Natural killer cell treated with Interleukin-12 subunit alpha and Interleukin-12 subunit beta and Interleukin-15 and Interleukin-18, amount 100 ng/mL, for 72 hours (primary cell): ENCODE results near the gene PAPLN. TPM values are rescaled to one million over a fixed set of nuclear protein-coding genes. Genes with fewer than 3 reads are reported as not detected.

Source experiments
- ATAC-seq, 2 donors: fragments of 150-1000 bp; cut with Tn5 transposase in 1 of 2; sonication (Bioruptor Pico), chemical (Tn5 transposase) in 1 of 2; 2 replicates each; pipeline ENCODE4 v1.10.0; 2021
- DNase-seq: peaks from one replicate; pipeline ENCODE4 v3.0.0; 2022; ENCODE audit warnings: low spot score
- H3K27ac Mint-ChIP-seq, 2 donors: 1 replicate in 1 of 2; 2 replicates in 1 of 2; pipeline ENCODE4 v1.8.0; 2022; ENCODE audit warnings: mixed read lengths in 2 of 2, mild to moderate bottlenecking in 1 of 2, moderate library complexity in 1 of 2
- H3K27me3 Mint-ChIP-seq, 2 donors: 1 replicate in 1 of 2; 2 replicates in 1 of 2; pipeline ENCODE4 v1.8.0; 2022; ENCODE audit warnings: mixed read lengths in 2 of 2
- H3K36me3 Mint-ChIP-seq: one replicate; pipeline ENCODE4 v1.8.0; 2022; ENCODE audit warnings: mixed read lengths
- H3K4me1 Mint-ChIP-seq, 2 donors: 1 replicate in 1 of 2; 2 replicates in 1 of 2; pipeline ENCODE4 v1.8.0; 2022; ENCODE audit warnings: low read depth in 2 of 2, mixed read lengths in 2 of 2, mild to moderate bottlenecking in 1 of 2
- H3K4me3 Mint-ChIP-seq: one replicate; pipeline ENCODE4 v1.8.0; 2022; ENCODE audit warnings: mixed read lengths
- H3K9me3 Mint-ChIP-seq: 2 replicates; pipeline ENCODE4 v1.8.0; 2022; ENCODE audit warnings: mixed read lengths
- total RNA-seq, 2 donors: library from RNA; stranded (reverse); gene quantifications; one replicate each; pipeline ENCODE4 v1.2.3, GENCODE V29; 2022

PAPLN gene
- total RNA-seq, 2 donors from 2014 or later = 0.17 to 0.47 TPM

DNA sequence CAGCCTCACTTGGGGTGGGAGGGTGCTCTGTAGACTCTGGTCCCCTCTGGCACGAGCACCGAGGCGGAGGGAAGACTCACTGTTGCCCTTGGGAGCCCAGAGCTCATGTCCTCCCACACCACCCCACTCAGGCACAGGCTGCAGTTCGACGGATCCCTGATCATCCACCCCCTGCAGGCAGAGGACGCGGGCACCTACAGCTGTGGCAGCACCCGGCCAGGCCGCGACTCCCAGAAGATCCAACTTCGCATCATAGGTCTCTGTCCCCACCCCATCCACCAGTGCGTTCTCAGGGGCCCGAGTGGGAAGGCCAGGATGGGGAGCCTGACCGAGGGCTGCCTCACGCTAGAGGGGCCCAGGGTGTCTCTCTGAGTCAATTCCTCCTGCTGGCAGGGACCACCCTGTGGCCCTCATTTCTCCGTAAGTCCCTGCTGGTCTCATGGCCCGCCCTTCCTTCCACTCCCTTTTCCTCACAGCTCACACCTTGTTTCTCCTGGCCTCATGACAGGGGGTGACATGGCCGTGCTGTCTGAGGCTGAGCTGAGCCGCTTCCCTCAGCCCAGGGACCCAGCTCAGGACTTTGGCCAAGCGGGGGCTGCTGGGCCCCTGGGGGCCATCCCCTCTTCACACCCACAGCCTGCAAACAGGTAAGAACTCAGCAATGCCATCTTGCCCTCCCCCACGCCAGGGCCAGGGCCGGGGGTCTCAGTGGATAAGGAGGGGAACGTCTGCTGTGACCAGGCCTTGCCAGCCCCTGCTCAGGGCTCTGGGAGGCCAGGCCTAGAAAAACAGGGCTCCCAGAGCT, 27.0 kb downstream of the PAPLN start:
- no peaks in the 10 kb centered on the region for H3K36me3 Mint-ChIP-seq
- no peak overlapping the region for H3K27ac Mint-ChIP-seq
- peaks cover 0 to 2% of the 10 kb centered on the region in 2 donors for H3K4me1 Mint-ChIP-seq
- DNase-seq (no peak), ATAC-seq (no peak)
- H3K27me3 Mint-ChIP-seq = no peaks in the 10 kb centered on the region
- H3K4me3 Mint-ChIP-seq = no peak overlapping the region
- H3K9me3 Mint-ChIP-seq = no peaks in the 10 kb centered on the region

DNA sequence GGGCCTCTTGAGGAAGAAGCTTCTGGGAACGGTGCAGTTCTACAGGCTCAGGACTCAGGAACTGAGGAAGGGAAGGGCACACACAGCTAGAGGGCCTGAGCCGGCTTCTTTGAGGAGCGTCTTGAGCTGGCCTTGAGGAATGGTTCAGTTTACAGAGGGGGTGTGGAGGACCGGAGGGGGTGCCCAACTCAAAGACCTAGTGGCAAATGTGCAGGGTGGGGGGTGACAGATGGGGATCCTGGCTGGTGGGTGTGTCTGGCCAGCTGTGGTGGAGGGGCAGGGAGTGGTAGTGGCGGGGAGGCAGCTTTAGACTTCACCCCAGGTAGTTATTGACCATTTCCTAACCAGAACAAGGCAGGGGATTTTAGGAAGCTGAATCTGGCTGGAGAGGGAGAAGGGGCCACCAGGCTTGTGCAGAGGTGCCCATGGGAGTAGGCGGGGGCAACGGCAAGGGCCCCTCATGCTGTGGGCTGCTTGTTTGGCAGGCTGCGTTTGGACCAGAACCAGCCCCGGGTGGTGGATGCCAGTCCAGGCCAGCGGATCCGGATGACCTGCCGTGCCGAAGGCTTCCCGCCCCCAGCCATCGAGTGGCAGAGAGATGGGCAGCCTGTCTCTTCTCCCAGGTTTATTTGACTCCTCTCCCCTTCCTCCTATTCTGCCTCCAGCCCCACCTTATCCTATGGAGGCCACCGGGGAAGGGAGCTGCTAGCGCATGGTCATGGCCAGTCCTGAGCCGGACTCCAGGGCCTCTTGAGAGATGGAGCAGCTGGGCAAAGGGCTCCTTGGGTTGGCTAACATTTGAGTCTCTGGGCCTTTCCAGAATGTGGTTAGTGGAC, 27.8 kb downstream of the PAPLN start:
- no peaks in the 10 kb centered on the region for H3K36me3 Mint-ChIP-seq
- ATAC-seq = no peak
- H3K9me3 Mint-ChIP-seq = no peaks in the 10 kb centered on the region
- H3K4me3 Mint-ChIP-seq = no peak overlapping the region
- no peak overlapping the region for H3K27ac Mint-ChIP-seq
- DNase-seq = no peak
- peaks cover 2 to 9% of the 10 kb centered on the region in 2 donors for H3K4me1 Mint-ChIP-seq
- H3K27me3 Mint-ChIP-seq = no peaks in the 10 kb centered on the region

DNA sequence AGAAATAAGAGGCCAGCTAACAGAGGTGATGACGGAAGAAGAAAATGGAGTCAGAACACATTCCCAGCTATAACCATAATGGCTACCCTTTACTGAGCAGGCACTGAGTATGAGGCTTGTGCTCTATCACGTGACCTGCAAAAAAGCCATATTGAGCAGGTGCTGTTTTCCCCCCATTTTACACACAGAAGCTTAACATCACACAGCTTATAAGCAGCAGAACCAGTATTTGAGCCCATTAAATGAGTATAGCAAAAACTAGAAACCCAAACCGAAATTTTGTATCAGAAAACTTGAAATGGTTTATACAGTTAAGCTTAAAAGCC, 28.4 kb downstream of the PAPLN start:
- DNase-seq (no peak), ATAC-seq (no peak)
- Mint-ChIP-seq H3K27me3 (no peaks in the 10 kb centered on the region), H3K9me3 (no peaks in the 10 kb centered on the region), H3K27ac (no peak overlapping the region), H3K36me3 (no peaks in the 10 kb centered on the region), H3K4me3 (no peak overlapping the region), H3K4me1 (peaks cover 8 to 14% of the 10 kb centered on the region in 2 donors)

DNA sequence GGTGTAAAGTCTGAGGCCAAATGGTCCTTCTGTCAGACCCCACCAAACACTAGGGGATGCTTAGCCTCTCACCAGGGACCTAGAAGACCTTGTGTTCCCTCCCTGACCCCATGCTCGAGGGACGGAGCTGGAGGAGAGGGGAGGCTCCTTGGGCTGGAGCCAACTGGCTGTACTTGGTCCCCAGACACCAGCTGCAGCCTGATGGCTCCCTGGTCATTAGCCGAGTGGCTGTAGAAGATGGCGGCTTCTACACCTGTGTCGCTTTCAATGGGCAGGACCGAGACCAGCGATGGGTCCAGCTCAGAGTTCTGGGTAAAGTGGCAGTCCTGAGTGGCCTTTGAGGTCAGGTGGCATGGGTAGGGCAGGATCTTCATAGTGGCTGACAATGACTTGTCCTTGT, 29.0 kb downstream of the PAPLN start:
- no peak for DNase-seq
- H3K9me3 Mint-ChIP-seq = no peaks in the 10 kb centered on the region
- no peaks in the 10 kb centered on the region for H3K27me3 Mint-ChIP-seq
- H3K4me3 Mint-ChIP-seq = no peak overlapping the region
- no peak overlapping the region for H3K27ac Mint-ChIP-seq
- peaks cover 10 to 16% of the 10 kb centered on the region in 2 donors for H3K4me1 Mint-ChIP-seq
- ATAC-seq = no peak
- no peaks in the 10 kb centered on the region for H3K36me3 Mint-ChIP-seq

DNA sequence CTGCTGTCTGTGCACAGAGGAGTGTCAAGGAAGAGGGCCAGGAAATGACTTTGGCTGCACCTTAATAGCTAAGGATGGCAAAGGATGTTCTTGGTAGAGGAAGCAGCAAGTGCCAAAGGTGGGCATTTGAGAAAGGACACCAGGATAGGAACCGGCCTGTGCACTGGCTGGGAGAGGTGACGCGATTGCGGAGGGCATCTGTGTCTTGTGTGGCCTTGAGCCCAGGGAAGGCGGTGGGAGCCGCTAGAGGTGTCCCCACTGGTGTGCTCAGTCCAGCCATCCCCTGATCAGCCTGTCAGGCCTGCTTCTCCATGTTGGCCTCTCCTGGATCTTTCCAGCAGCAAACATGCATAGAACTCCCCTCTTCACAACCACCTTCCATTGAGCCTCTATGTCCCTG, 30.2 kb downstream of the PAPLN start:
- no peaks in the 10 kb centered on the region for H3K9me3 Mint-ChIP-seq
- no peaks in the 10 kb centered on the region for H3K27me3 Mint-ChIP-seq
- no peaks in the 10 kb centered on the region for H3K36me3 Mint-ChIP-seq
- H3K4me3 Mint-ChIP-seq = no peak overlapping the region
- DNase-seq (no peak), ATAC-seq (no peak)
- H3K27ac Mint-ChIP-seq = no peak overlapping the region
- peaks cover 10 to 16% of the 10 kb centered on the region in 2 donors for H3K4me1 Mint-ChIP-seq

DNA sequence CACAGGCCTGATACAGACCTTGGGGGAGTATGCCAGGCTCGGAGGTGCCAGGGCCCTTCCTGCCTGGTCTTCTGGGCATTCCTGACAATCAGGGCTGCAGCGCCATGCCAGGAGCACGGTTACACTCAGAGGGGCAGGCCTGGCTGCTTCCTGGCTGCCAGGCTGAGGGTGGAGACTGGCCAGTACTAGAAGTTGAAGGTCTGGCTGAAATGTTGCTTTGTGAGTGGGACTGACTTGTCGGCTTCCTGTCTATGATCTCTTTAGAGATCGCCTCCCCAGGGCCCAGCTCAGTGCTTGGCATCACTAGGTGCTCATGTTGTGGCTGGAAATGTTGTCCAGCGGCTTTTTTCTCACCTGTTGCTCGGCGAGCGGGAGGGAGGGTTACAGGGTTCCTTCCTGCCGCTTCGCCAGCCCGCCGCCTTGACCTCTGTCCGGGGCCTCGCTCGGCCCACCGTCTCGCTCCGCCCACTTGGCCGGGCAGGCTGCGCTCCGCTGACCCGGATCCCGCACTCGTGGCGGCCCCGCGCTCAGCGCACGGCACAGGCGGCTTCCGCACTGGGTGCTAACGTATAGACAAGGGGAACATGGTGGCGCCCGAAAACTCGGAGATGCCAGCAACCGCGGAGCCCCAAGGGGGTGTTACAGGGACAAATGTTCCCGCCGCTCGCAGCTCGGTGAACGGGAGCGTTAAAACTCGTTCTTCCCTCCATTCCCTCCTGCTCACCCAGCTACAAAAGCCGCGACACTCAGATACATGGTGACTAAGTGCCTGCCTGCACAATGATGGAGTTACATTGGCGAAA, 32.6 kb downstream of the PAPLN start:
- ATAC-seq (peak; percentile 74 to 78), DNase-seq (no peak)
- H3K36me3 Mint-ChIP-seq = no peaks in the 10 kb centered on the region
- H3K27ac Mint-ChIP-seq = peak overlapping the region in 1 of 2 donors; percentile 79
- H3K4me1 Mint-ChIP-seq = peaks cover 10 to 16% of the 10 kb centered on the region in 2 donors
- no peaks in the 10 kb centered on the region for H3K27me3 Mint-ChIP-seq
- no peaks in the 10 kb centered on the region for H3K9me3 Mint-ChIP-seq
- peak overlapping the region; percentile 90 for H3K4me3 Mint-ChIP-seq

DNA sequence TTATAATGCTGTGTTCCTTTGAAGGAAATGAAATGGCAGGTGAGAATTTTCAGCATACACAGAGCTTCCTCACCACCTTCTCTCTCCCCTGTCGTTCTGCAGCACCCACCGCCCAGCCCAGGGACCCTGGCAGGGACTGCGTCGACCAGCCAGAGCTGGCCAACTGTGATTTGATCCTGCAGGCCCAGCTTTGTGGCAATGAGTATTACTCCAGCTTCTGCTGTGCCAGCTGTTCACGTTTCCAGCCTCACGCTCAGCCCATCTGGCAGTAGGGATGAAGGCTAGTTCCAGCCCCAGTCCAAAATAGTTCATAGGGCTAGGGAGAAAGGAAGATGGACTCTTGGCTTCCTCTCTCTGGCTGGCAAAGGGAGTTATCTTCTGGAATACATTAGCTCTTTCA, 35.1 kb downstream of the PAPLN start:
- H3K27ac Mint-ChIP-seq = no peak overlapping the region
- no peaks in the 10 kb centered on the region for H3K27me3 Mint-ChIP-seq
- H3K9me3 Mint-ChIP-seq = no peaks in the 10 kb centered on the region
- peaks cover 10 to 19% of the 10 kb centered on the region in 2 donors for H3K4me1 Mint-ChIP-seq
- ATAC-seq (no peak), DNase-seq (no peak)
- H3K36me3 Mint-ChIP-seq = no peaks in the 10 kb centered on the region
- H3K4me3 Mint-ChIP-seq = no peak overlapping the region

DNA sequence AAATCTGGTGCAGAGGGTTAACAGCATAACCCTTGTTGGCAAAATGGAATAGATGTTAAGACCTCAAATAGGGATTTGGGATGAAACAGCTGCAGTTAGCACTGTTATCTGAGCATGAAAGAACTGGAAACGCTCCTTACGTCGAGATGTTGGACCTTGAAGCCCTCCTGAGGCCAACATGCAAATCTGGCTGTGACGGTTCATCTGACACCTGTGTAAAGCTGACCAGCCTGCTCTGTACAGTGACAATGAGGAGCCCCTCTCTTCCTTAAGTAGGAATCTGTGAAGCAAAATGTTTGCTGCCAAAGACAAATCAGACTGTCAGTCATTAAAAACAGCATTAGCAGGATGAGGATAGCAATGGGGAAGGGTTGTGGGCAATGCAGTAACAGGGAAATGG, 36.5 kb downstream of the PAPLN start:
- Mint-ChIP-seq H3K27ac (no peak overlapping the region), H3K9me3 (no peaks in the 10 kb centered on the region), H3K4me3 (no peak overlapping the region), H3K4me1 (peaks cover 10 to 19% of the 10 kb centered on the region in 2 donors), H3K27me3 (no peaks in the 10 kb centered on the region), H3K36me3 (no peaks in the 10 kb centered on the region)
- ATAC-seq (no peak), DNase-seq (no peak)

DNA sequence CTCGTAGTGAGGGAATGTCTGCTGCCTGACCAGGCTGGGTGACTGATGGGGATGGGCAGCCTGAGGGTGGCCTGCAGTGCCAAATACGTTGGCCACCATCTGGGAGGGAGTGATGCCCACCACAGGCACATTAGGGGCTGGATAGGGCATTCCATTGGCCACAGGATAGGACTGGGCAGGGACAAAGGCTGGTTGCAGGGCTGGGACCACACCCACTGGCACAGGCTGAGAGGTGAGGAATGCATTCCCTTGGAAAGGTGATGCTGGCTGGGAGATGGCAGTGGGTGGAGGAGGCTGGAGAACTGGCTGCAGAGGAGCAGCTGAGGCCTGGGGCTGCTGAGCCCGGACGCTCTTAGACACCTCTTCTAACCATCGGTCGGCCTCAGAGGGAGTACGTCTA, 39.5 kb downstream of the PAPLN start:
- no peaks in the 10 kb centered on the region for H3K27me3 Mint-ChIP-seq
- no peak overlapping the region for H3K4me3 Mint-ChIP-seq
- H3K27ac Mint-ChIP-seq = no peak overlapping the region
- no peak for DNase-seq
- peaks cover 14% of the 10 kb centered on the region for H3K36me3 Mint-ChIP-seq
- peak; percentile 11 to 27 for ATAC-seq
- peaks cover 1 to 4% of the 10 kb centered on the region in 2 donors for H3K4me1 Mint-ChIP-seq
- no peaks in the 10 kb centered on the region for H3K9me3 Mint-ChIP-seq

DNA sequence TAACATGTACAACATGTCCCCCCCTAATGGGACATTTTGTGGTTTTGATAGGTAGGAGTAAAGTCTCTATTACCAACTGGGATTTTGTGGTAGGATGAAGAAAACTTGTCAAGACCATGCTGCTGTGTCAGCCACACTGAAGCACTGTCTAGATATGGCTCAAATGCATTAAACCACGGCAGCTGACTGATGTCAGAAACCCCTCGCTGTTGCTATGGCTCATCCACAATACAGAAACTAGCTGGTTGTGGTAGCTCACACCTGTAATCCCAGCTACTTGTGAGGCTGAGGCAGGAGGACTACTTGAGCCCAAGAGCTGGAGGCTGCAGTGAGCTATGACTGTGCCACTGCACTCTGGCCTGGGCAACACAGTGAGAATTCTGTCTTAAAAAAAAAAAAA, 40.1 kb downstream of the PAPLN start:
- H3K9me3 Mint-ChIP-seq = no peaks in the 10 kb centered on the region
- DNase-seq (no peak), ATAC-seq (peak in 1 of 2 donors; percentile 40)
- peaks cover 17% of the 10 kb centered on the region for H3K36me3 Mint-ChIP-seq
- H3K4me1 Mint-ChIP-seq = peaks cover 6 to 7% of the 10 kb centered on the region in 2 donors
- no peak overlapping the region for H3K27ac Mint-ChIP-seq
- no peak overlapping the region for H3K4me3 Mint-ChIP-seq
- no peaks in the 10 kb centered on the region for H3K27me3 Mint-ChIP-seq

DNA sequence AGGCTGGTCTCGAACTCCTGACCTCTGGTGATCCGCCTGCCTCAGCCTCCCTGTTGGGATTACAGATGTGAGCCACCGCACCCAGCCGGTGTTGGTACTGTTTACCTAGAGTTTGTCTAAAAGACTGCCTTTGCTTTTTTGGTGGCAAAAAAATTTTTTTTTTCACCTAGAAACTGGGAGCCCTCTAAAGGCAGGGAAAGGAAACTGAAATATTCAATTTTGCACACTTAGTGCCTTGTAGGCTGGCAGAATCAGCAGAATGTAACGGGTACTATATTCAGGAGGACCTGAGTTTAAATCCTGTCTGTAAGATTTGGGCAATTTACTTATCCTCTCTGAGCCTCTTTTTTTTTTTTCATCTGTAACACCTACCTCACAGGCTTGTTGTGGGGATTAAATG, 43.6 kb downstream of the PAPLN start:
- H3K4me1 Mint-ChIP-seq = peaks cover 6 to 11% of the 10 kb centered on the region in 2 donors
- ATAC-seq = no peak
- DNase-seq = no peak
- H3K27ac Mint-ChIP-seq = no peak overlapping the region
- H3K4me3 Mint-ChIP-seq = no peak overlapping the region
- H3K9me3 Mint-ChIP-seq = no peaks in the 10 kb centered on the region
- H3K36me3 Mint-ChIP-seq = peaks cover 34% of the 10 kb centered on the region
- no peaks in the 10 kb centered on the region for H3K27me3 Mint-ChIP-seq

DNA sequence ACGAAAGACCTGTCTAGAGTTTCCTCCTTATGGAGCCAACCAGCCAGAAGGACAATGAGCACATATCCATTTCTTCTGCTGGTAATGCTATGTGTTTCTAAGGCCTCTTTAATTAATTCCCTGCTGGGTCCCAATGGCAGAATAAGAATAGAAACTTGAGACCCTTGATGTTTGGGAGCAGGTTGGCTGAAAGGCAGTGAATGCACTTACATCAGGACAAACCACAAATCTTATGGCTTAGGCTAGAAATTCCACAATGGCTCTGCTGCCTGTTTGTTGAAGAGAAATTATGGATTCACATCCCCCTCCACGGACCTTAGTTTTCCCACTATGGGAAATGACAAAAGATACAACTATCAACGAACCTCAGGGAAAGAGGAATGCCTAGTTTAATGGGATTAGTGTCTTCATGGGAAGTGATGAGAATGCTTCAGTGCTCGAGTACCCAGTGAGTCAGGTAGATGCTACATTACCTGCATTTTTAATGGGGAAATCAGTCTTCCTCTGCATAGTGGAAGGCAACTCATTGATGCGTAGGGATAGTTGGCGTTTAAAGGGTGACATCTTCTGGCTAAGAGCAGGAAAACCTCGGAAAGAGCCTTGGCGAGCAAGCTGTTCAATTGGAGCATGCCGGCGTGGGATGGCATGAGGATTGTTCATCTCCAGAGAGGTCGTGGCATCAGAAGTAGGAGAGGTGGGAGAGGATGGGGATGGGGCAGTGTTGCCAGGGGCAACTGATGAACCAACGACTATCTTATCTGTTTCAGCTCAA, 46.5 kb downstream of the PAPLN start:
- Mint-ChIP-seq H3K4me3 (no peak overlapping the region), H3K9me3 (no peaks in the 10 kb centered on the region), H3K36me3 (peaks cover 40% of the 10 kb centered on the region), H3K27ac (no peak overlapping the region), H3K27me3 (no peaks in the 10 kb centered on the region), H3K4me1 (peaks cover 6 to 8% of the 10 kb centered on the region in 2 donors)
- no peak for DNase-seq
- no peak for ATAC-seq

DNA sequence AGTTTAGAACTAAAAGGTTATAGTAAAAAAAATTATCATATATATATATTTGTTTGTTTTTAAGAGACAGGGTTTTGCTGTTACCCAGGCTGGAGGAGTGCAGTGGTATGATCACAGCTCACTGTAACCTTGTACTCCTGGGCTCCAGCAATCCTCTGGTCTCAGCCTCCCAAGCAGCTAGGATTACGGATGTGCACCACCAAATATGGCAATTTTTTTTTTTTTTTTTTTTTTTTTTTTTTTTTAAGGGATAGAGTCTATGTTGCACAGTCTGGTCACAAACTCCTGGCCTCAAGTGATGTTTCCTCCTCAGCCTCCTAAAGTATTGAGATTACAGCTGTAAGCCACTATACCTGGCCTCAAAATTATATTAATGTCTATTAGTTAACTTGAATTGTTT, 48.7 kb downstream of the PAPLN start:
- peaks cover 29% of the 10 kb centered on the region for H3K36me3 Mint-ChIP-seq

More for the DNA sequence above, 48.7 kb downstream of the PAPLN start:
- ATAC-seq (no peak), DNase-seq (no peak)
- Mint-ChIP-seq H3K4me1 (peaks cover 19 to 24% of the 10 kb centered on the region in 2 donors), H3K27me3 (no peaks in the 10 kb centered on the region), H3K27ac (no peak overlapping the region), H3K4me3 (no peak overlapping the region), H3K9me3 (no peaks in the 10 kb centered on the region)
